GM20000 (cell line): ENCODE results near the gene NIT2.

Source experiments
- DNase-seq: peaks from one replicate; pipeline ENCODE4 v3.0.0; 2012; ENCODE audit warnings: low spot score
- CTCF ChIP-seq: IDR thresholded peaks from 2 replicates; pipeline ENCODE4 v1.5.1; 2012; ENCODE audit warnings: mild to moderate bottlenecking, control low read depth; ENCODE audit errors: extremely low read depth, missing control alignments

NIT2 gene

DNA sequence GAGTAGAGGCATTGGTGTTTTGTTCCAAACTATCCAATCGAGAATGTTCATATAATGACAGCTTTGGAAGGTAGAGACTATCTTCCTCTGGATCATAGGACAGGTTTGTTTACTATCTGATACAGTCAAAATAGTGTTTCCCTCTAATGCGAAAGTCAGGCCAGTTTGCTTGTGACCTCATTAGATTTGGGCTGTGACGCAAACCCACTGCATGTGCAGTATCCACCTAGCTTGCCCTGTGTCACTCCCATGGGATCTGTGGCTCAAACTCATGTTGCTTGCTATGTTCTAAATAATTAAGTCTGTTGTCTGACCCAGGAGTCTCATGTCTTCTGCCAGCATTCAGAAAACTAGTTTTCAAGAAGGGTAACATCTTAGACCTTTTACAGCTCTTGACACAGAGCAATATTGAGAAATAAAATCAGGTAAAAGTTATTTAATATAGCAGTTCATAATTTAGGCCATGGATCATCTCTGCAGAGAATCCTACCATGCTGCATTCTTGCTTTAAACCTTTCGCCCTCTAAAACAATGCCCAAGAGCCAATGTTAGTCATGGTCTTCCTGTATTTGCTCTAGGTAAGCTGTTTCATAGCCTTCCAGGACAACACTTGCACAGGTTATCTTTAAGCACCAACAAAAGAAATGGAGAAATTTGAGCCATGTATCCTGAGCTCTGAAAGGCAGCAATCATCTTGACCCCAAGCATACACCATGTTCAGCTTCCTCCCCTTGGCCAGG, 26.4 kb downstream of the NIT2 start:
- no peak for DNase-seq
- no peak for TF ChIP-seq CTCF

DNA sequence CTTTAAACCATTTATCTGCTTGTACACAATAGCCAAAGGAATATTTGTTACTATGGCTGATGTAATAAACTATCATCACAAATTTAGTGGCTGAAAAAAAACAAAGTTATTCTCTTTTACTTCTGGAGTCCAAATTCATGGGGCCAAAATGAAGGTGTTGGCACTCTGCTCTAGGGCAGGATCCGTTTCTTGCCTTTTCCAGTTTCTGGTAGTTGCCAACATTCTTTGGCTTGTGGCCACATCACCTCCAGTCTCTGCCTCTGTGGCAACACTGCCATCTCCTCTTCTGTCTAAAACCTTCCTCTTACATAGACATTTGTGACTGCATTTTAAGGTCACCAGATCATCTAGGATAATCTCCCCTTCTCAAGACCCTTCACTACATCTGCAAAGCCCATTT, 27.3 kb downstream of the NIT2 start:
- no peak for TF ChIP-seq CTCF
- DNase-seq = no peak

DNA sequence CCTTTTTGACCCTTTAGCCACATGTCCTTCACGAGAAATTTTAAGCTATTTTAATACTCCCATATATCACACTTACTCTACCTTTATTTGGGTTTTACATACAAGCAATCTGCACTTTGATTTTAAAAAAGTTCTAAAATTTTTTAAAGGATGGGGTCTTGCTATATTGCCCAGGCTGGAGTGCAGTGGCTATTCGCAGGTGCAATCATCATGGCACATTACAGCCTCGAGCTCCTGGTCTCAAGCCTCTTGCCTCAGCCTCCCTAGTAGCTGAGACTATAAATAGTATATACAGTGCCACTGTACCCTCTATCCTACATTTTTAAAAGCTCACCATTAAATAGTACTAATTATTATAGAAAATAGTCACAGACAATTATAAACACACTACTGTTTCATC, 29.9 kb downstream of the NIT2 start:
- no peak for DNase-seq
- TF ChIP-seq CTCF = no peak

DNA sequence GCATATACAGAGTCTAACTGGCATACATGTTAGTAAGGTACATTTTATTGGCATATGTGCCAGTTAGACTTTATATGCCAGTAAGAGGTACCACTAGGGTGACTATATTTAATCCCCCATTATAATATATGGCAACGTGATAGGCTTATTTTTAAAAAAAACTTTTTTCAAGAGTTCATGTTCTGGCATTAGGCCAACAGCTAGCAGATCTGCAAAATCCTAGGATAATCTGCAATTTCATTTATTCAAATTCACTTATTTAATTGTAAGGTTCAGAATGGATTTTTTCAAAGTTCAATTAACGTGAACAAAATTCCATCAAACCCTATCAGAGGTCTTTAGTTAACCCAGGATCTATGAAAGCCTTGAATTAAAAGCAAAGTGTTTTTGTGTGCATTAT, 31.9 kb downstream of the NIT2 start:
- no peak for TF ChIP-seq CTCF
- DNase-seq = no peak

- no peak for DNase-seq
- no peak for TF ChIP-seq CTCF
Measured at GRCh38 chr3:100368441-100368840, 33.9 kb downstream of the NIT2 start.

DNA sequence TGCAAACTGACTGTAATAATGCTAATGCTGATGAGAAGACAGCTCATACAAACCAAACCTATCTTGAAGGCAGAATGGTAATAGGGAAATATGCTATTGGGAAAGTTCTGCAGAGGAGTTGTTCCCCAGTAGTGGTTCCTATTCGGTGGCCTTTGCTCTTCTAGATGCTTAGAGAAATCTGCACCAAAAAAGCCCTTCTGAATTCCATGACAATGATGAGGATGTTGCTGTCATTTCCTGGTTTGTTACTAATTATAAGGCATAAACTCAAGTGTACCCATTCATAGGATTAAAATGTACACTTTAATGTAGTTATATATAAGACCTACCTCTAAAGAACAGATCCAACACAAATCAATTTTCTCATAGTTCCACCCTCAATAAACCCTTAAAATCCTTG, 36.2 kb downstream of the NIT2 start:
- TF ChIP-seq CTCF = no peak
- no peak for DNase-seq

- no peak for DNase-seq
- no peak for TF ChIP-seq CTCF
Measured at GRCh38 chr3:100374521-100374920, 40.0 kb downstream of the NIT2 start.
